Peyer's patch (tissue), 4 donors: ENCODE measurements around the gene TOGARAM2. TPM values are rescaled to one million over a fixed set of nuclear protein-coding genes. Genes with fewer than 3 reads are reported as not detected.

Experiments used
- DNase-seq, 3 donors: peaks; one replicate each; pipeline ENCODE4 v3.0.0-alpha.2; 2017 to 2019
- H3K27ac ChIP-seq, 4 donors: fragments of 200-600 bp; sonication (generic); one replicate each; pipeline ENCODE4 v1.5.1; 2016 to 2019
- H3K27me3 ChIP-seq, 2 donors: fragments of 200-600 bp; sonication (generic); one replicate each; pipeline ENCODE4 v1.5.1; 2019
- H3K36me3 ChIP-seq, 3 donors: fragments of 200-600 bp; sonication (generic); one replicate each; pipeline ENCODE4 v1.5.1; 2016 to 2019
- H3K4me1 ChIP-seq, 4 donors: fragments of 200-600 bp; sonication (generic); one replicate each; pipeline ENCODE4 v1.5.1; 2016 to 2019
- H3K4me3 ChIP-seq, 4 donors: fragments of 200-600 bp; sonication (generic); 1 replicate in 3 of 4; 2 replicates in 1 of 4; pipeline ENCODE4 v1.5.1; 2016 to 2019; ENCODE audit warnings: mild to moderate bottlenecking in 1 of 4
- H3K9me3 ChIP-seq, 4 donors: fragments of 200-600 bp; sonication (generic); one replicate each; pipeline ENCODE4 v1.5.1; 2016 to 2019; ENCODE audit warnings: mild to moderate bottlenecking in 1 of 4
- CTCF ChIP-seq, 6 experiments: fragments of 450-650 bp in 4 of 6; fragments of 200-600 bp in 2 of 6; sonication (generic) in 1 of 6; IDR thresholded peaks; one replicate each; pipeline ENCODE4 v1.5.1; 2017 to 2019; ENCODE audit warnings: antibody characterized with exemption in 6 of 6, mild to moderate bottlenecking in 3 of 6, moderate library complexity in 1 of 6
- POLR2A ChIP-seq, 2 donors: fragments of 450-650 bp; IDR thresholded peaks; one replicate each; pipeline ENCODE4 v1.5.1; 2017; ENCODE audit warnings: antibody characterized with exemption in 2 of 2, mild to moderate bottlenecking in 2 of 2, moderate library complexity in 2 of 2
- total RNA-seq, 4 donors: library from RNA; depleted of rRNA; stranded (reverse); fragments of >200 nt; gene quantifications; one replicate each; pipeline ENCODE4 v1.1.0, GENCODE V29; 2016

TOGARAM2 gene
- total RNA-seq, 4 donors from 2014 or later = under 0.01 to 1.1 (median 0.22) TPM

DNA sequence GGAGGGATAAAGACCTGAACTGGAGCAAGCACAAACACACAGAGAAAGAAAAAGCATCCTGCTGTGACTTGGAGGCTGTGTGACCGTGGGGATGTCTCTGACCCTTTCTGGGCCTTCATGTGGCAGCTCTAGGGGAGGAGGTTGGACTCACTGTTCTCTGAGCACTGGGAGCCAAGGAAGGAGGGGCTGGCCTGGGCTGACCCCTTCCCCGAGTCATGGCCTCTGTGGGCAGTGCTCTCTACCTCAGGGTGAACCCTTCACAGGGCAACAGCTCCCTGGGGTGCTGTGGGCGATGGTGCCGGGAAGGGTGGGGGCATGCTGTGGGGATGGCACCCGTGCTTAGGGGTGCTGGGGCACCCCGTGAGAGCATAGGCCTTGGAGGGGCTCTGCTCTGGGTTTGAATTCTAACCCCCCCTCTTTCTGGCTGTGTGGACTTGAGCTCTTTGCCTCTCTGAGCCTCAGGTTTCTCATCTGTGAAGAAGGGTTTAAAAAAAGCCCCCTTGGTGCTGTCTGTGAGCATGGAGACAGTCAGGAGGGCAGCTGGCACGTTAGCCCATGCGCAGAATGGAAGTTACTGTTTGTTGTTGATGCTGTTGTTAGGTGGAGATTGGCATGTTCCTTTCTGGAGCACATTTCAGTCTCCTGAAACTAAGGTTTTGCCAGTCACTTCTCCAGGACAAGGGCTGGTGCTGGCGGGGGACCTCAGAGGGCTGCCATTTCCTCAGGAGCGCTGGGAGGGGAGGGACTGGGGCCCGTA, 700 bp downstream of the TOGARAM2 start:
- Histone ChIP-seq H3K27me3 (no peaks in the 10 kb centered on the region), H3K36me3 (no peaks in the 10 kb centered on the region), H3K27ac (peak overlapping the region in 2 of 4 donors; percentile 35 to 70), H3K4me1 (no peaks in the 10 kb centered on the region), H3K4me3 (no peak overlapping the region), H3K9me3 (no peaks in the 10 kb centered on the region)
- no peak for DNase-seq
- TF ChIP-seq CTCF (IDR thresholded peaks at IDR 0.05) (no peak), POLR2A (IDR thresholded peaks at IDR 0.05) (no peak)

- no peaks in the 10 kb centered on the region for H3K4me1 ChIP-seq
- H3K9me3 ChIP-seq = no peaks in the 10 kb centered on the region
- no peaks in the 10 kb centered on the region for H3K27me3 ChIP-seq
- no peaks in the 10 kb centered on the region for H3K36me3 ChIP-seq
- peak in 1 of 3 donors; percentile 15 for DNase-seq
- no peak for TF ChIP-seq CTCF (IDR thresholded peaks at IDR 0.05)
- no peak for TF ChIP-seq POLR2A (IDR thresholded peaks at IDR 0.05)
- H3K27ac ChIP-seq = peak overlapping the region in 2 of 4 donors; percentile 35 to 70
- H3K4me3 ChIP-seq = no peak overlapping the region
Observed at GRCh38 chr2:28982381-28982950, 1.4 kb downstream of the TOGARAM2 start.

DNA sequence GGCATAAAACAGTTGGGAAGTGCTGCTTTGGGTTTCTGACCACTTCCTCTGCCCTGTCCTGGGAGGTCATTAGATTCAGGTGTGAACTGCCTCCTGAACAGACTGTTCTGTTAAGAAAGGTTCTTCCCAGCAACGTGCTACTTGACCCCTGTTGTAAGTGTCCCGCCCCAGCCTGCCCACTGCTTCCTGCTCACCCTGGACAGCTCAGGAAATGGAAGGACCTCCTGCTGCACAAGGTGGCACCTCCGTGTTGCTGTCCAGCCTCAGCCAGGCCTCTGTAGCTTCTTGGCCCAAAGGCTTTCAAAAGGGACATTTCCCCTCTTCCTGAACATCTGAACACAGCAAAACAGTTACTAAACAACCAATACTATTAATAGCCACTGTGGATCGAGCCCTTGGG, 5.3 kb downstream of the TOGARAM2 start:
- DNase-seq = no peak
- H3K27me3 ChIP-seq = no peaks in the 10 kb centered on the region
- H3K27ac ChIP-seq = no peak overlapping the region
- no peak overlapping the region for H3K4me3 ChIP-seq
- H3K4me1 ChIP-seq = no peaks in the 10 kb centered on the region
- TF ChIP-seq POLR2A (IDR thresholded peaks at IDR 0.05) (no peak), CTCF (IDR thresholded peaks at IDR 0.05) (no peak)
- no peaks in the 10 kb centered on the region for H3K9me3 ChIP-seq
- H3K36me3 ChIP-seq = no peaks in the 10 kb centered on the region

DNA sequence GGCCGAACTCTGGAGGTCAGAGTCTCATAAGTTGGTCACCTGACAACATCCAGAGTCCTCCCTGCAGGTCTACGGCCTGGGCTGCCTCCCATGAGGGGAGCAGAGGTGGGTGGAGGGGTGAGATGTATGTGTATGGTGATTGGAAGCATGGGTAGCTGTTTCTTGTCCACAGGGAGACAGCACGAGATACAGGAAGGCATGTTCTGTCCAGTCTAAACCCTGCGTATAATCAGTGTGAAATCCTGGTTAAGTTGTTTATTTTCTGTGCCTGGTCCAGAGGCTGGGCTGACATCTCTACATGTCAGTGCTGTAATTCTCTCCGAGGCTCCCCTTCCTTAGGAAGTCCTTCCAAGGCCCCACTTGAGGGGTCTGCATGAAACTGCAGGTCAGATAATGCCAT, 8.9 kb downstream of the TOGARAM2 start:
- H3K4me3 ChIP-seq = no peak overlapping the region
- no peak for TF ChIP-seq CTCF (IDR thresholded peaks at IDR 0.05)
- TF ChIP-seq POLR2A (IDR thresholded peaks at IDR 0.05) = no peak
- H3K27ac ChIP-seq = peak overlapping the region in 2 of 4 donors; percentile 43 to 62
- H3K9me3 ChIP-seq = no peaks in the 10 kb centered on the region
- H3K4me1 ChIP-seq = peaks cover 0 to 10% (median 0%) of the 10 kb centered on the region in 4 donors
- H3K27me3 ChIP-seq = no peaks in the 10 kb centered on the region
- no peak for DNase-seq
- no peaks in the 10 kb centered on the region for H3K36me3 ChIP-seq

- TF ChIP-seq CTCF (IDR thresholded peaks at IDR 0.05) (no peak), POLR2A (IDR thresholded peaks at IDR 0.05) (no peak)
- Histone ChIP-seq H3K4me1 (peaks cover 0 to 10% (median 0%) of the 10 kb centered on the region in 4 donors), H3K4me3 (no peak overlapping the region), H3K27ac (peak overlapping the region in 2 of 4 donors; percentile 43 to 62), H3K9me3 (no peaks in the 10 kb centered on the region), H3K27me3 (no peaks in the 10 kb centered on the region), H3K36me3 (no peaks in the 10 kb centered on the region)
- no peak for DNase-seq
Observed at GRCh38 chr2:28990445-28990844, 9.3 kb downstream of the TOGARAM2 start.
